Stimulated activated CD4-positive, alpha-beta T cell treated with anti-CD3 and anti-CD28 coated beads, Interleukin-12 subunit alpha, Interleukin-12 subunit beta, amount 100 ng/mL, for 24 hours (primary cell): ENCODE data around the gene MEMO1.
"Not testable (repeated sequence)": the region's sequence is repeated elsewhere in the genome, so short reads cannot be mapped to it uniquely, and the experiment has no call there.

Experiments used
- DNase-seq, 2 experiments: peaks; one replicate each; pipeline ENCODE4 v3.0.0-alpha.2; 2020; ENCODE audit warnings: low read depth in 2 of 2

The MEMO1 gene

GRCh38 chr2:31998731-31999383 lies 12.0 kb downstream of the MEMO1 start:
- no peak for DNase-seq

- DNase-seq: no peak
Observed at GRCh38 chr2:31997653-31998052, 13.2 kb downstream of the MEMO1 start.

- no peak for DNase-seq
Observed at GRCh38 chr2:31996571-31997150, 14.1 kb downstream of the MEMO1 start.

GRCh38 chr2:31992934-31993333 lies 17.9 kb downstream of the MEMO1 start:
- no peak for DNase-seq

GRCh38 chr2:31992025-31992579 lies 18.7 kb downstream of the MEMO1 start:
- DNase-seq: no peak

GRCh38 chr2:31989946-31990345 lies 20.9 kb downstream of the MEMO1 start:
- DNase-seq: no peak

GRCh38 chr2:31987454-31988220 lies 23.2 kb downstream of the MEMO1 start:
- DNase-seq: no peak

- DNase-seq: no peak
Observed at GRCh38 chr2:31986906-31987305, 23.9 kb downstream of the MEMO1 start.

- DNase-seq: no peak
Observed at GRCh38 chr2:31983762-31984467, 26.9 kb downstream of the MEMO1 start.

GRCh38 chr2:31980674-31981356 lies 30.0 kb downstream of the MEMO1 start:
- no peak for DNase-seq

- DNase-seq: no peak
Observed at GRCh38 chr2:31979956-31980355, 30.9 kb downstream of the MEMO1 start.

- no peak for DNase-seq
Observed at GRCh38 chr2:31979018-31979417, 31.8 kb downstream of the MEMO1 start.

GRCh38 chr2:31978436-31978835 lies 32.4 kb downstream of the MEMO1 start:
- DNase-seq: no peak

- DNase-seq: no peak
Observed at GRCh38 chr2:31973665-31974064, 37.1 kb downstream of the MEMO1 start.

GRCh38 chr2:31972059-31972458 lies 38.7 kb downstream of the MEMO1 start:
- no peak for DNase-seq

- no peak for DNase-seq
Observed at GRCh38 chr2:31969178-31969577, 41.6 kb downstream of the MEMO1 start.

- no peak for DNase-seq
Observed at GRCh38 chr2:31967790-31968189, 43.0 kb downstream of the MEMO1 start.

- DNase-seq: not testable (repeated sequence)
Observed at GRCh38 chr2:31966402-31966801, 44.4 kb downstream of the MEMO1 start.

GRCh38 chr2:31965094-31965493 lies 45.7 kb downstream of the MEMO1 start:
- no peak for DNase-seq

- peak in 1 of 2 experiments; percentile 27 for DNase-seq
Observed at GRCh38 chr2:31962757-31963361, 47.9 kb downstream of the MEMO1 start.

GRCh38 chr2:31958140-31958717 lies 52.6 kb downstream of the MEMO1 start:
- DNase-seq: no peak
